Measurements from ENCODE around the gene TMEM54.

The TMEM54 gene

GRCh38 chr1:32887623-32888022 is 13.6 kb downstream of the TMEM54 start:
- TF ChIP-seq CTCF (IDR thresholded peaks at IDR 0.05; ENCODE audit: borderline replicate concordance, control extremely low read depth, extremely low read depth, insufficient read depth, missing control alignments) = no peak
- no peak for DNase-seq (ENCODE audit: low spot score)
- in situ Hi-C loops (cut with MboI; ENCODE audit: low sequenced_read_pairs, unreplicated experiment) = no loop called here

- in situ Hi-C loops (cut with MboI; ENCODE audit: low sequenced_read_pairs, unreplicated experiment) = no loop called here
- no peak for DNase-seq (ENCODE audit: low spot score)
Observed at GRCh38 chr1:32886828-32887414, 14.3 kb downstream of the TMEM54 start.

GRCh38 chr1:32886004-32886827 is 15.0 kb downstream of the TMEM54 start, which contains the start of gene HPCA:
TSS of gene HPCA (plus strand) at chr1:32886491. CDS start at chr1:32888899, 2,408 bp downstream.
- TF ChIP-seq CTCF (IDR thresholded peaks at IDR 0.05; ENCODE audit: borderline replicate concordance, control extremely low read depth, extremely low read depth, insufficient read depth, missing control alignments) = peak; percentile 67
- in situ Hi-C loops (cut with MboI; ENCODE audit: low sequenced_read_pairs, unreplicated experiment) = no loop called here

More at GRCh38 chr1:32886828-32887414, 14.3 kb downstream of the TMEM54 start:
- no peak for TF ChIP-seq CTCF (IDR thresholded peaks at IDR 0.05; ENCODE audit: borderline replicate concordance, control extremely low read depth, extremely low read depth, insufficient read depth, missing control alignments)

GRCh38 chr1:32885676-32886003 is 15.5 kb downstream of the TMEM54 start:
- in situ Hi-C loops (cut with MboI; ENCODE audit: low sequenced_read_pairs, unreplicated experiment) = no loop called here
- no peak for DNase-seq (ENCODE audit: low spot score)
- no peak for TF ChIP-seq CTCF (IDR thresholded peaks at IDR 0.05; ENCODE audit: borderline replicate concordance, control extremely low read depth, extremely low read depth, insufficient read depth, missing control alignments)

More at GRCh38 chr1:32886004-32886827, 15.0 kb downstream of the TMEM54 start, which contains the start of gene HPCA:
- peak; percentile 79 for DNase-seq (ENCODE audit: low spot score)

GRCh38 chr1:32884726-32885125 is 16.5 kb downstream of the TMEM54 start:
- DNase-seq (ENCODE audit: low spot score) = no peak
- TF ChIP-seq CTCF (IDR thresholded peaks at IDR 0.05; ENCODE audit: borderline replicate concordance, control extremely low read depth, extremely low read depth, insufficient read depth, missing control alignments) = no peak
- in situ Hi-C loops (cut with MboI; ENCODE audit: low sequenced_read_pairs, unreplicated experiment) = no loop called here

GRCh38 chr1:32884032-32884372 is 17.2 kb downstream of the TMEM54 start:
- no peak for TF ChIP-seq CTCF (IDR thresholded peaks at IDR 0.05; ENCODE audit: borderline replicate concordance, control extremely low read depth, extremely low read depth, insufficient read depth, missing control alignments)
- no peak for DNase-seq (ENCODE audit: low spot score)
- in situ Hi-C loops (cut with MboI; ENCODE audit: low sequenced_read_pairs, unreplicated experiment) = no loop called here
